HG02840 (cell line): ENCODE data around the gene GBP3.
"Not testable (repeated sequence)": the region's sequence is repeated elsewhere in the genome, so short reads cannot be mapped to it uniquely, and the experiment has no call there.

Experiments used
- ATAC-seq: cut with Tn5 transposase; IDR thresholded peaks from one replicate; pipeline ENCODE4 v1.9.1; 2021; ENCODE audit warnings: mild to moderate bottlenecking, moderate library complexity, moderate number of reproducible peaks; ENCODE audit not compliant: unreplicated experiment, low FRiP score

The GBP3 gene, protein sequence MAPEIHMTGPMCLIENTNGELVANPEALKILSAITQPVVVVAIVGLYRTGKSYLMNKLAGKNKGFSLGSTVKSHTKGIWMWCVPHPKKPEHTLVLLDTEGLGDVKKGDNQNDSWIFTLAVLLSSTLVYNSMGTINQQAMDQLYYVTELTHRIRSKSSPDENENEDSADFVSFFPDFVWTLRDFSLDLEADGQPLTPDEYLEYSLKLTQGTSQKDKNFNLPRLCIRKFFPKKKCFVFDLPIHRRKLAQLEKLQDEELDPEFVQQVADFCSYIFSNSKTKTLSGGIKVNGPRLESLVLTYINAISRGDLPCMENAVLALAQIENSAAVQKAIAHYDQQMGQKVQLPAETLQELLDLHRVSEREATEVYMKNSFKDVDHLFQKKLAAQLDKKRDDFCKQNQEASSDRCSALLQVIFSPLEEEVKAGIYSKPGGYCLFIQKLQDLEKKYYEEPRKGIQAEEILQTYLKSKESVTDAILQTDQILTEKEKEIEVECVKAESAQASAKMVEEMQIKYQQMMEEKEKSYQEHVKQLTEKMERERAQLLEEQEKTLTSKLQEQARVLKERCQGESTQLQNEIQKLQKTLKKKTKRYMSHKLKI

DNA sequence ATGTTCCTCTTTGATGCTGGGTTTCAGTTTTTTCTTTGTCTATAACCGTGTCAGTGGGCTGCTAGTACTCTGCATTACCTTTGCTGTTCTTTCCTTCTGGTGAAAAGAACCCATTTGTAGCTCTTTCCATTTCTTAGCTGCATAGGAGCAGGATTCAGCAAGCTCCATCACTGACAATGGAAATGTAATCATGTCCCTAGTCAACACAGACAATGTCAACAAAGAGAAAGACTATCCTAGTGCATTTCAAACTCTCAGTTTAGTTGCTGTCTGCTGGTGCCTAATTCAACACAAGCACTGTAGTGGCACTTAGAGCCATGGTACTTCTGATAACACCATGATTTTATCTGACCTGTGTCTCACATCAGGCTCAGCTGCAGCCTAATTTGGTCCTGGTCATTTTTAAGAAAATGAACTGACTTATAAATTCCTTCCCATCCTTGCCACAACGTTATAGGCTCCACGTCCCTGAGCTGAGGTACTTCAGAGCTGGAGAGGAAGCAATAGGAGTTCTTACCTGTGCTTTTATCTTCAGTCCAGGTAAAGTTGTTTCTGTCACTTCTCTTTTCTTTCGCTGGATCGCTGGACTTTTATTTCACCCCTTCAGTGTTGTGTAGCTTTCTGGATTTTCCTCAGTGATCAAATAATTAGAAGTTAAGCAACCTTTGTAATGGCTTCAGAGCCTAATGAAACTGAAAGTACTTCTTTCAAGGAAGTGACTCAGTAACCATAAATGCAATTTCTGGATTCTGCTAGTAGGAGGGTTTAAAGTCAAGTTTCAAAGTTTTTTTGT, at the start of gene GBP3:
Gene GBP3, minus strand, starts transcription at position 700 of the 793 bp plus-strand sequence. CDS start 2,145 bp downstream, outside the sequence.
- ATAC-seq: peak; percentile 64

DNA sequence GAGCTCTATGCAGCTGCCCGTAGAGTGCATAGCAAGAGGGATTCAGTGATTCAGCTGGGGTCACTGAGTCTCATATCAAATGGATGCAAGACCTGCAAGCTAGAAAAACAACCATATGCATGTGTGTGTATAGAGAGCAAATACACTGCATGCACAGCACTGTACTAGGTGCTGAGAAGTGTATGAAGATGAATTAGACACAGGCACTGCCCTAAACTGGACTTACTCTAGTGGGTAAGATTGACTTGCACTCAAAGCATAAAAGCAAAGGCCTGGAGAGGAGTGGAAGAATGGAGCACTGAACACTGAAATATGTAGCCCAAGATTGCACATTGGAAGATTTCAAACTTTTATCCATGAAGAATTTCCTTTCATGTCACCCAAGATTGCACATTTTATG, 47.8 kb upstream of the GBP3 start:
- ATAC-seq: no peak

DNA sequence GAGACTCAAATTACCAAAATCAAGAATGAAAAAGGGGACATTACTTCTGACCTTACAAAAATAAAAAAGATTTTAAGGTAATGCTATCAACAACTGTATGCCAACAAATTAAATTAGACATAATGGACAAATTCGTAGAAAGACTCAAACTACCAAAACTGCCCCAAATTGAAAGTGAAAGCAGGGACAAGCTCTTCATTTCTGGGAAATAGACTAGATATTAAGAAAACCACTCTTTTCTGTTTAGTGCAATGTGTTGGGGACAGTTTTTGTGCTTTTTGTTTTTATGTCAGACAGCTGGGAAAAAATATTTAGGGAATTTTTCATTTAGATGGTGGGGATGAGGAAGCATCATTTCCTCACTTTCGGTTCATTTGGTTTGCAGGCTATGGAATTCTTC, 47.3 kb upstream of the GBP3 start:
- no peak for ATAC-seq

DNA sequence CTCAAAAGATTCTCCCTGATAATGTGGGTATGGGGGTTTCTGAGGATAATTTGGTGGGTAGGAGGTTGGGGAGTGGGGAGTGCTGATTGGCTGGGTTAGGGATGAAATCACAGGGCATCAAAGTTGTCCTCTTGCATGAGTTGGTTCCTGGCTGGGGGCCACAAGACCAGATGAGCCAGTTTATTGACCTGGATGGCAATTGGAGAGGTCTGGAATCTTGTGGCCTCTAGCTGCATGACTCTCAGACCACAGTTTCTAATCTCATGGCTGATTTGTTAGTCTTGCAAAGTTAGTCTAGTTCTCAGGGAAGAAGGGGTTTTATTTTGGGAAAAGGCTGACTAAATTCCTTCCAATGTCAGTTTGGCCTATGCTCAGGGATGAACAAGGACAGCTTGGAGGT, 45.6 kb upstream of the GBP3 start:
- ATAC-seq: no peak

DNA sequence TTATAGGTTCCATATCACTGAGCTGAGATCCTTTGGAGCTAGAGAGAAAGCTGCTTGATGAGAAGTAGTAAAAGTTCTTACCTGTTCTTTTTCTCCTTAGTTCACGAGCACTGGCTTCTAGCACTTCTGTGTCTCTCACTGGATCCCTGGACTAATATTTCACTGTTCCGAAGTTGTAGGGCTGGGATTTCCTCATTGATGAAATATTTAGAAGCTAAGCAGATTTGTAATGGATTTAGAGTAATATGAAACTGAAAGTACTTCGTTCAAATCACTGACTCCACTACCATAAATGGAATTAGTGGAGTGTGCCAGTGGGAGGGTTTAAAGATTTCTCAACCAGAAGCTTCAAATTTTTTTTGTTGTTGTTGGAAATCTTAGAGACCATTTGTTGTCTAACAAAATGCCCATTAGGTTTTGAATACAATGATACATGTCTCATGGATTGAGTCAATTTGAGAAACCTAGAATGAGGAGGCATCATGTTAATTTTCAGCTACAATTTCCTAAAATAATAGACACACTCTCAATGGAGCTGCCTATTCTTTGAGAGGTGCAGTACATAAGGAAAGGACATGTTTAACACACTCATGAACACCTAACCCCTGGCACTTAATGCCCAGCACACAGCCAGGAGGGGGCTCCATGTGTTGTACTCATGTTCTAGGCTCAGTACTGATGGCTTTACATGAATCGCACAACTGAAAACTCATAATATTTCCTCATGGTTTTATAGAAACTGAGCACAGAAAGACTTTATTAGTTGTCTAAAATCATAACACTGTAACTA, 42.6 kb upstream of the GBP3 start, which contains the start of gene GBP1:
Gene GBP1, minus strand, starts transcription at position 130 of the 790 bp plus-strand sequence. CDS start 1,974 bp downstream, outside the sequence.
- ATAC-seq: peak; percentile 55

DNA sequence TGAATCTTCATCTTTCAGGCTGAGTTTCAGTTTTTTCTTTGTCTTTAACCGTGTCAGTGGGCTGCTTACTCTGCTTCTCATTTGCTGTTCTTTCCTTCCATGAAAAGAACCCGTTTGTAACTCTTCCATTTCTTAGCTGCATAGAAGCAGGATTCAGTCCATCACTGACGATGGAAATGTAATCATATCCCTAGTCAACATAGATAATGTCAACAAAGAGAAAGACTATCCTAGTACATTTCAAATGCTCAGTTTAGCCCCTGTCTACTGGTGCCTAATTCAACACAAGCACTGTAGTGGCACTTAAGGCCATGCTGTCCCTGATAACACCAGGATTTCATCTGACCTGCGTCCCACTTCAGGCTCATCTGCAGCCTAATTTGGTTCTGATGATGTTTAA, 42.0 kb upstream of the GBP3 start:
- peak; percentile 34 for ATAC-seq

DNA sequence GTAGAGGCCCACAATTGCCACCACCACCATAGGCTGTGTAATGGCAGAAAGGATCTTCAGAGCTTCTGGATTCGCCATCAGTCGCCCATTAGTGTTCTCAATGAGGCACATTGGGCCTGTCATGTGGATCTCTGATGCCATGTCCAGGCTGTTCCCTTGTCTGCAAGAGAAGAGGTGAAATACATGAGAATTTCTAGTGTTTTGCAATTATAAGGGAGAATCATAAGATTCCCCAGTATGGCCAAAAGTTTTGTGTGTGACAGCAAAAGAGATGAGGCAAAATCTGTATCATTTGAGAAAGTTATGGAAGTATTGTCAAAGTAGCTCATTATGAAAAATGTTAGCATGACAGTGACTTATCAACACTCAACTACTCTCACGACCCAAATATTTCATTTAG, 40.4 kb upstream of the GBP3 start:
- ATAC-seq: no peak

DNA sequence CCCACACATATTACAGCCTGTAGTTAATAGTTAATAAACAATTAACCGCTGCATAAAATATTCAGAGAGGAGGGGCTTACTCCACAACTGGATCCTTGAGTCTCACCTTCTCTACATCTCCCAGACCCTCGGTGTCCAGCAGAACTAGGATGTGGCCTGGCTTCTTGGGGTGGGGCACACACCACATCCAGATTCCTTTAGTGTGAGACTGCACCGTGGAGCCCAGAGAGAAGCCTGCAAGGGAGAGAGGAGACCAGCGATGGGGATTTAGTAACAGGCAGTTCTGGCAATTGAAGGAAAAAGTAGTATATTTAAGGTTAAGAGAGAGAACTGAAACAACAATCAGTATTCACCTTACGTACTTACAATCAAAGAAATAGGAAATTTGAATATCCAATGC, 37.4 kb upstream of the GBP3 start:
- no peak for ATAC-seq

DNA sequence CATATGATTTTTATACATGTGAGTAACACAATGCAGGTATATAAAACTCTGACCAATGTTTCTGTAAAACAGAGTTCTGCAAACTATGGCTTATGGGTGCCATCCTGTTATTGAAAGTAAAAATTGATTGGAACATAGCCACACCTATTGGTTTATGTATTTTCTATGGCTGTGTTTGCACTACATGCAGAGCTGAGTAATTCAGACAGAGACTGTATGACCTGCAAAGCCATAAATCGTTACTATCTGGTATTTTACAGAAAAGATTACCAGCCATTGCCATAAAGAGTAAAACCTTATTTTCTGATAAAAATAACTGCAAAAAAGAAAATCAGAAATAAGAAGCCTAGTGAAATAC, 29.3 kb upstream of the GBP3 start:
- no peak for ATAC-seq

DNA sequence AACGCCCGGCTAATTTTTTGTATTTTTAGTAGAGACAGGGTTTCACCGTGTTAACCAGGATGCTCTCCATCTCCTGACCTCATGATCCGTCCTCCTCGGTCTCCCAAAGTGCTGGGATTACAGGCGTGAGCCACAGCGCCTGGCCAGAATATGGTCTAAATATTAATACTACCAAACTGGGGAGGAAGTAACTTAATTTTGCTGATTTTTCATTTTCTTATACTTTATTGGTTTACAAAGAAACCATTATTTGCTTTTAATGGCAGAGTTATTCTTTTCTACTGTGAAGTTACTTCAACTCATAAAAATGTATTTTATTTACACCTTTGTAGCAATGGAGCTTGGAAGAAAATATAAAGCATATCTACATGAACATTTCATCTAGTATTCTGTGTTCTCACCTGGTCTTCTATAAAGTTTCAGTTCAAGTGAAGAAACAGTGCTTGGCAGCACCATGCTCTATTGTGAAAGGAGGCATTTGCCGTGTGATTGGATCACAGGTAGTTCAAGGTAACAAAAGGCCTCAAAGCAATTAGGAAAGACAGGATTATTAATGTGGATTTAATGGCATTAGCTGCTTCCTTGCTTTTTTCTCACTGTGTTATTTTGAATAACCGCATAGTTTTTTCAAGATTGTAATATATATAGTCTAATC, 28.8 kb upstream of the GBP3 start:
- ATAC-seq: no peak

DNA sequence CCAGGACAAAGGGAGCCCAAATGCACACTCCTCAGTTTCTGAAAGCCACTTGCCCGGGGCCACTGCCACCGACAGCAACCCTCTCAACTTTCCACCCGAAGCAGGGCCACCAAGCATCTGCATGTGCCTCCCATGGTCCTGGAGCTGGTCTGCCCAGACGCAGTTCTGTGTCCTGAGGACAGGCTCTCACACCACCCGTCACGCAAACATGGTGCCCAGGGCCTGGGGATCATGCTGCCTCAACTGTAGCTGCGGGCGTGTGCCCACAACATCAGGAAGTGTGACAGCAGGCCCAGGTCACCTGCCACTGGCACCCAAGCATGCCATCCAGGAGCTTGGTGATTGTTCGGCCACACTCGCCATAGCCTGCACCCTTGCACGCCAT, 28.0 kb upstream of the GBP3 start:
- ATAC-seq: no peak

DNA sequence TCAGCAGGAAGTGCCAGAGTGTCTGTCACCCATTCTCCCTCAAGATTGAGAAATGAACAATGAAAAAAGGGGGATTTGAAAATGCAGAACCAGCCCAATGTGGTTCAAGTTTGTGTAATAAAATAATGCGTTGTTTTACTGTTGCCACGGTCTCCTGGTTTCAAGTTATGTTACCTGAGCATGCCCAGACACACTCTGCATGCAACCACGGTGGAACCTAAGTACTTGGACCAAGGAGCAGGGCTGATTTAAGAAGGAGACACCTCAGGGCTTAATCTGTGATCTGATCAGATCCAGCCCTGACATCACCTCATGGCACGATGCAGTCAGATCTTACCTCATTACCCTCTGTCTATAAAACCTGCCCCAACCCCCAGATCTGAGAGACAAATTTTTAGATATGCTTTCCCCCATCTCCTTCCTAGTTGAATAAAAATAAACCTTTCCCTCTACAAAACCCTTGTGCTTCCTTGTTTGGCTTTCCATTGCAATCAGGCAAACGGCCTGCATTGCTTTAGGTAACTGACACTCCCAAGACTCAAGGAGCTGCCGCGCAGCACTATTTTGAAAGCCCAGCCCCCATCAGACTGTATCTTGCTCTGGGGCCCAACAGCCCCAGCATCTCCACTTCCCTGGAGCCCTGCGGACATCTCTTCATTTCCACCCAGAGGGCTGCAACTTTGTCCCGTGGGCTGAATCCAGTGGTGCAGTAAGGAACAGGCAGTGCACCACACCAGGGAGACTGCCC, 27.4 kb upstream of the GBP3 start:
- ATAC-seq: not testable (repeated sequence)

DNA sequence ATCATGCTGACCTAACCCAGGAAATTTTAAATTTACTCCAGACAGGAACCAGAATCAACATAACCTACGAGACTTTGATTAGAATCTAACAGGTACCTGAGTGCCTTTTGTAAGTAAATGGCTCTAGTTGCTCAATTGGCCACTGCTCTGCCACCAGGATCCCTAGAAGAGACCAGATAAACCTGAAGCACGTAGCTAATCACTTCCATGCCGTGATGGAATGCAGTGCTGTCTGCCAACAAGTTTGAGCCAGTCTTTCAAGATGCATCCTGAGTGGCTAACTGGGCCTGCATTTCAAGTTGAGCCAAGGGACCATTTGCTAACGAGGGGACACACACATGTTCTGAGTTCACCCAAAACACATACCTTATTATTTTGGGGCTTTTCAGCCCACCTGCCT, 26.5 kb upstream of the GBP3 start:
- ATAC-seq: not testable (repeated sequence)

DNA sequence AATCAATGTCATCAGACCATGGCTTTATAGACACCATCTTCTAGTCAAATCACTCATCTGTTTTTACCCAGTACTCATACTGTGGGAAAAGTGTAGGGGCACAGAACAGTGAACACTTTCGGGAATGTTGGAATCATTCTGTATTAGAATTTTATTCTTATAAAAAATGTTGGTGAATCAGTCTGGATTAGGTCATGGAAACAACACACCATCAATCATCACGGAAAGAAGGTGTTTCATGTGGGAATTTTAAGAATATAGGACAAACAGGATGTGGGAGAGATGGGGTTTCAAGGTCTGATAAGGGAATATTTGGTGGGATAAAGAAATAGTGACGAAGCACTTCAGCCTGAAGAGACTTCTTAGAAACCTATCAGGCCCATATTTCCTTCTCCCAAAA, 25.1 kb upstream of the GBP3 start:
- no peak for ATAC-seq

DNA sequence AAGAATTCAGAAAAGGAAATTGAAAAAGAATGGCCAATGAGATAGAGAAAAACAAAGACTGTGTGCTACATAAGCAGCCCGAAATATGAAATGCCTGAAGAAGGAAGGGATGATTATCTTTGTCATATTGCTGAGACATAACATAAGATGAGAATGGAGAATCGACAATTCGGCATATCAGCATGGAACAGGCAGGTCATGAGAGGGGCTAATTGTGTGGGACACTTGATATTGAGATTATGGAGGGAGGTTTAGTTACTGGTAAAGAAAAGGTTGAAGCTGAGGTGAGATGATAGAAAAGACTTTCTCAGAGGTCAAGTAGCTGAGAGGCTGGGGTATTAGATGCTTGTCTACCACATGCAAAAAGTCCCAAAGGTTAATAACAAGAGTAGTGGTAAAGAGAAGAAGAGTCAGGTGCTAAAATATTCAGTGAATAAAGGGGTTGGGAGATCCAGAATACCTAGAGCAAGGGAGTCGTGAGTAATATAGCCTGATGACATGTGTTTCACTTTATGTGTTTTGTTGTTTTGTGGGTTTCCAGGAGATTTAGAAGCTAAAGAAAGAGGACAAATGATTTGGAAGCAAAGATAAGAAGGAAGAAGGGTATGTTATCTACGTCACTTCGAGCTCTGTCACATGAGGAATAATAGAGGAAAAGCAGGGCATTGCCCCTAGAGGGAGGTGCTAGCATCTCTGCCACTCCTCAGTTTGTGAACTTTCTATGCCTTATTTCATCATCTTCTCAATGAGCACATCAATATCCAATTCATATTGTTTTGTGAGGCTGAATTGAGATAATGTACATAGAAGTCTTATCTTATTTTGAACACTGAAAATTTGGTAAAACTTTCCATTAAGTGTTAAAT, 23.9 kb upstream of the GBP3 start:
- peak; percentile 59 for ATAC-seq

DNA sequence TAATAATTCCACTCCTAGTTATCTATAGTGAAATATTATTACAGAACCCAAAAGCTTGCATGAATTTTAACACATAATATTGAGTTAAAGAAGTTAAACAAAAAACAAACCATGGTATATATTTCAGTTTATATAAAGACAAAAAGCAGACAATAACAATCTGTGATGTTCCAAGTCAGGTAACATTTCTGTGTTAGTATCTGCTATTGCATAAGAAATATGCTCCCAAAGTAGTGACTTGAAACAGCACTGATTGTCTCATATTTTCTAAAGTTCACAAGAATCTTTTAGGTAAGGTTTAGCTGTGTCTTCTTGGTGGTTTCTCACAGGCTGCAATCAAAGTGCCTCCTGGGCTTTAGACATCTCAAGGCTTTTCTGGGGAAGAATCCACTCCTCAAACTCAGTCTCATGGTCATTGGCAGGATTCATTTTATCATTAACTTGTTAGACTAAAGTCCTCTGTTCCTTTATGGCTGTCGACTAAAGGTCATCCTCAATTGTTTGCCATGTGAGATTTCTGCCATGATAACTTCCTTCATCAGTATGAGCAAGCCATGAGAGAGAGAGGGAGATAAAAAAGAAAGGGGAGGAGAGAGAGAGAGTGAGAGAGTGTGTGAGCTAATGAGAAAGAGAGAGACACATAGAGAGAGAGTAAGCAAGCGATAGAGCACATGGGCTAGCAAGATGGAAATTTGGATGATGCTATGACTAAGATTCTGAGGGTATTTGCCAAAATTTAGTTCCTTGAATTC, 22.5 kb upstream of the GBP3 start:
- ATAC-seq: no peak

DNA sequence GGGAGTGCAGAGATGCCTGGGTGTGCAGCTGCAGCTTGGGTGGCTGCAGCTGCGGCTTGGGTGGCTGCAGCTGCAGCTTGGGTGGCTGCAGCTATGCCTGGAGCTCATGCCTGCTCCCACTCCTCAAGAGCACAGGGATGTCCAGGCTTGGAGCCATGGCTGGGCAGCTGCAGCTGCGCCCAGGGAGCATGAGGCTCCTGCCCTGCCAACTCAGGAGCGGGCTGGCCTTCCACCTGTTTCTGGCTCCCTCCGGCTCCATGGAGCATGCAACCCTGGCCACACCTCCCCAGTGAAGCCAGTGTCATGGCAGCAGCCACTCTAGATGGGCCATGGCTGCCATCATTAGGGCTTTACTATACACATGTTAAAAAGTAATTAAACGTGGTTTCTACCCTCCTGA, 21.3 kb upstream of the GBP3 start:
- no peak for ATAC-seq

DNA sequence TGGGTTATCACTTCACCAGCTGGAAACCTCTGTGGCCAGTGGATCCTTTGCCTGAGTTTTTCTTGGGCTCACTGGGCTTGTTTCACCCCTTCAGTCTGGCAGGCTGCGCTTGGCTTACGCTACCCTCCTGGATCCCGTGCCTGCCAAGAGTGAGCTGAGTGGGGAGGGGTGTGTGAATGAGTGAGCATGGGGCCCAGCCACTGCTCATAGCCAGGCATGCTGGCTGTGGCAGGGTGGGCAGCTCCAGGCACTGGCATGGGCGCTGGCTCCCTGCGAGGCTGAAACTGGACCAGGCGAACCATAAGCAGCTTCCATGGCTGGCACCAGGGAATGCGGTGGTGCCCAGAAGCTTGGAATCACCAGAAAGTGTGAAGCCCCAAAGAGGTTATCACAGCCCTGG, 19.8 kb upstream of the GBP3 start:
- ATAC-seq: no peak
